ENCODE data around the gene ZYG11A.

ZYG11A gene

DNA sequence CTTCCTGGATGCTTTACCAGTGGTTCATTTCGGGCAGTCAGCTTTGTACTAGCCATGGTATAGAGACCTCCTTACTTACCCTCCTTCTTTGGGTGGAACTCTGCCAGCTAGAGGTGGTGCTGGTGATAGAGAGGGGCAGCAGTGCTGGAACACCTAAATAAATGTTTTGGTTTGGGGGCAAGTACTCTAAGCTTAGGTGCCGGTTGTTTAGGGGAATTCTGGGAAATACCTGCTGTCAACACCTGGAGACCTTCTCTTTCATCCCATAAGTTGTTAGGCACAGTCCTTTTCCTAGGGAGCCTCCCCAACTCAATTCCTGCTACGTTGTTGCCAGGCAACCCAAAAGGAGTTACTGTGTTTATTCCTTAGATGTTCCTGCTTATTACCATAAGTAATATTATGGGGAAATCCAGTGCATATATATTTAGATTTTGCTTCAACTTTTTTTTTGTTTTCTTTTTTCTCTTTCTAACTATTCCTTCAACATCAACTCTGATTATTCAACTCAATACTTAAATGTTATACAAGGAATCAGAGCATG, 101.4 kb downstream of the ZYG11A start:
- H3K4me3 ChIP-seq (ENCODE audit: low read depth, low read length) = no peak overlapping the region
- TF ChIP-seq, protein P1, sequence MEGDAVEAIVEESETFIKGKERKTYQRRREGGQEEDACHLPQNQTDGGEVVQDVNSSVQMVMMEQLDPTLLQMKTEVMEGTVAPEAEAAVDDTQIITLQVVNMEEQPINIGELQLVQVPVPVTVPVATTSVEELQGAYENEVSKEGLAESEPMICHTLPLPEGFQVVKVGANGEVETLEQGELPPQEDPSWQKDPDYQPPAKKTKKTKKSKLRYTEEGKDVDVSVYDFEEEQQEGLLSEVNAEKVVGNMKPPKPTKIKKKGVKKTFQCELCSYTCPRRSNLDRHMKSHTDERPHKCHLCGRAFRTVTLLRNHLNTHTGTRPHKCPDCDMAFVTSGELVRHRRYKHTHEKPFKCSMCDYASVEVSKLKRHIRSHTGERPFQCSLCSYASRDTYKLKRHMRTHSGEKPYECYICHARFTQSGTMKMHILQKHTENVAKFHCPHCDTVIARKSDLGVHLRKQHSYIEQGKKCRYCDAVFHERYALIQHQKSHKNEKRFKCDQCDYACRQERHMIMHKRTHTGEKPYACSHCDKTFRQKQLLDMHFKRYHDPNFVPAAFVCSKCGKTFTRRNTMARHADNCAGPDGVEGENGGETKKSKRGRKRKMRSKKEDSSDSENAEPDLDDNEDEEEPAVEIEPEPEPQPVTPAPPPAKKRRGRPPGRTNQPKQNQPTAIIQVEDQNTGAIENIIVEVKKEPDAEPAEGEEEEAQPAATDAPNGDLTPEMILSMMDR (conservative IDR thresholded peaks at IDR 0.05; ENCODE audit: low read depth, low read length) = no peak
- DNase-seq (ENCODE audit: low read depth) = no peak

- TF ChIP-seq, protein P1 (conservative IDR thresholded peaks at IDR 0.05; ENCODE audit: low read depth, low read length) = no peak
- no peak for DNase-seq (ENCODE audit: low read depth)
- H3K4me3 ChIP-seq (ENCODE audit: low read depth, low read length) = no peak overlapping the region
Measured at GRCh38 chr1:52944566-52944965, 102.0 kb downstream of the ZYG11A start.
